PC-3 (cell line): Measurements from ENCODE around the gene TTC22.

Source experiments
- EZH2 ChIP-seq: fragments of 300-600 bp; sonication (generic); IDR thresholded peaks from one replicate; pipeline ENCODE4 v1.6.1; 2017; ENCODE audit warnings: antibody characterized with exemption, mild to moderate bottlenecking, low read length; ENCODE audit not compliant: unreplicated experiment
- TF ChIP-seq, protein P1 (sequence below): fragments of 300-600 bp; sonication (generic); conservative IDR thresholded peaks from 2 replicates; pipeline ENCODE4 v1.5.1; 2017; ENCODE audit warnings: antibody characterized with exemption, low read depth, mild to moderate bottlenecking, low read length

DNA sequence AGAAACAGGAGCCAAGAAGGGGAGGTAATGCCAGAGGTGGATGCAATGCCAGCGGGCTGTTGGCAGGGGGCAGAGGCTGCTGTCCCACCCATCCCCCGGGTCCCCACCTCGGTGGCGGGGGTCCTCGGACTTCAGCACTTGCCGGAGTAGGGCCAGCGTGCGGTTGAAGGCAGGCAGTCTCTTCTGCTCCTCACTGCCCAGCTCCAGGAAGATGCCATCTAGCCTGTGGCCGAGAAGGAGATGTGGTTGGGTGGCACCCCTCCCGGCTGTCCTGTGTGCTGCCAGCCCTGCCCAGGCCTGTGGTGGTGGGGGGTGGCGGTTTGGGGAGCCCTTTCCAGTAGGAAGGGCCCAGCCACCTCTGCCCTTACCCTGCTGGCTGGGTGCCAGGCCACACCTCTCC lies 13.5 kb downstream of the TTC22 start:
- TF ChIP-seq, protein P1, sequence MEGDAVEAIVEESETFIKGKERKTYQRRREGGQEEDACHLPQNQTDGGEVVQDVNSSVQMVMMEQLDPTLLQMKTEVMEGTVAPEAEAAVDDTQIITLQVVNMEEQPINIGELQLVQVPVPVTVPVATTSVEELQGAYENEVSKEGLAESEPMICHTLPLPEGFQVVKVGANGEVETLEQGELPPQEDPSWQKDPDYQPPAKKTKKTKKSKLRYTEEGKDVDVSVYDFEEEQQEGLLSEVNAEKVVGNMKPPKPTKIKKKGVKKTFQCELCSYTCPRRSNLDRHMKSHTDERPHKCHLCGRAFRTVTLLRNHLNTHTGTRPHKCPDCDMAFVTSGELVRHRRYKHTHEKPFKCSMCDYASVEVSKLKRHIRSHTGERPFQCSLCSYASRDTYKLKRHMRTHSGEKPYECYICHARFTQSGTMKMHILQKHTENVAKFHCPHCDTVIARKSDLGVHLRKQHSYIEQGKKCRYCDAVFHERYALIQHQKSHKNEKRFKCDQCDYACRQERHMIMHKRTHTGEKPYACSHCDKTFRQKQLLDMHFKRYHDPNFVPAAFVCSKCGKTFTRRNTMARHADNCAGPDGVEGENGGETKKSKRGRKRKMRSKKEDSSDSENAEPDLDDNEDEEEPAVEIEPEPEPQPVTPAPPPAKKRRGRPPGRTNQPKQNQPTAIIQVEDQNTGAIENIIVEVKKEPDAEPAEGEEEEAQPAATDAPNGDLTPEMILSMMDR = no peak
- TF ChIP-seq EZH2 = no peak
